ENCODE results near the gene EPHB1.

DNA sequence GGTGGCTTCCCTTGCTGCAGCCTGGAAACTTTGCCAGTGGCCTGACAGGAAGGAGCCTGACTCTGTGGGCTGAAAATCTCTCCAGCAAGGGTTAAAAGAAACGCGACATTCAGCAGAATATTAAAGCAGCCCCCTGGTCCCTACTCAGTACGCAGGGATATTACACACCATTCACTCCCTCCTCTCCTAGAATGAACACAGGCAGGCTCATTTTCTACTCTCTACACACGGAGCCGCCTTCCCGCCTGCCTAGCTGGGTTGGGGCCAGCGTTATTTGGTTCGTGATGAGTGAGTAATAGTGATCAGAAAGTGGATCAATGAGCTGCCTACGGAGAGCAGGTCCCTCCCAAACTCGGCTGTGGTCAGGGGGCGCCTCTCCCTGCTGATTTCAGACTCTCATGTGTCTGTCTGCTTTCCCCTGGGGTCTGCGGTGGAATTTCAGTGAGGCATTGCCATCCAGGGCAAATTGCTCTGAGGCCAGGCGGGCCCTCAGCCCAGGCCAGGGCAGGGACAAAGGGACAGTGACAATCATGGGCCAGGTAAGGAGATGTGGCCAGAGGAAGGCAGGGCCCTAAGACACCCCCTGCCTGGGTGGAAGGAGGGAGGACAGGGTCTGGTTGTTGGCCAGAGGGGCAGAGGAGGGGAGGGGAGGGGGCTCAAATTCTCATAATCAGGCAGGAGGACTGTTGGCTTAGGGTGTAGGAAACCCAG, 2.8 kb downstream of the EPHB1 start:
- TF ChIP-seq CTCF (IDR thresholded peaks at IDR 0.05; ENCODE audit: low read depth, low read length, missing input control) (no peak), ZBTB33 (IDR thresholded peaks at IDR 0.05) (no peak), JUND (IDR thresholded peaks at IDR 0.05) (no peak), FOXA1 (IDR thresholded peaks at IDR 0.05) (no peak), REST (IDR thresholded peaks at IDR 0.05) (no peak)
- TF ChIP-seq, protein P1, sequence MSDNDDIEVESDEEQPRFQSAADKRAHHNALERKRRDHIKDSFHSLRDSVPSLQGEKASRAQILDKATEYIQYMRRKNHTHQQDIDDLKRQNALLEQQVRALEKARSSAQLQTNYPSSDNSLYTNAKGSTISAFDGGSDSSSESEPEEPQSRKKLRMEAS (IDR thresholded peaks at IDR 0.05): no peak
